Fibroblast of lung (primary cell): ENCODE results near the gene LAT.

Experiments used
- CTCF ChIP-seq, 2 donors: IDR thresholded peaks in 1 of 2; conservative IDR thresholded peaks in 1 of 2; 1 replicate in 1 of 2; 2 replicates in 1 of 2; pipeline ENCODE4 v1.5.1; 2011 to 2012; ENCODE audit warnings: low read length in 2 of 2, control low read depth in 1 of 2, inconsistent platforms in 1 of 2, low read depth in 1 of 2, mild to moderate bottlenecking in 1 of 2
- EZH2 ChIP-seq: IDR thresholded peaks from 2 replicates; pipeline ENCODE4 v1.5.1; 2012; ENCODE audit warnings: low read length, control low read depth, mild to moderate bottlenecking; ENCODE audit errors: missing control alignments

DNA sequence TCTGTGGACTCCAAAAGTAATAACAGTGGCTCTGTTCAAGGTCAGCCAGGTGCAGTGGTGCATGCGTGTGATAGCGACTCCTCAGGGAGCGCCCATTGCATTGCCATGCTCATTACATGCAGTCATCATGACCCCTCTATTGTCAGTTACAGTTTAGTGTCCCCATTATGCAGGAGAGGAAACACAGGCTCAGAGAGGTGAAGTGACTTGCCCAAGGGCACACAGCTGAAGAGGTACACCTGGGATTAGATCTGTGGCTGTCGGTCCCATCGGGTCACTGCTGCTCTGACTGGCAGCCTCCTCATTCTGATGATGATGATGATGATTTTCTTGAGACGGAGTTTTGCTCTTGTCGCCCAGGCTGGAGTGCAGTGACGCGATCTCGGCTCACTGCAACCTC, 7.6 kb downstream of the LAT start:
- no peak for TF ChIP-seq CTCF (conservative IDR thresholded peaks at IDR 0.05 in 1 of 2, IDR thresholded peaks at IDR 0.05 in 1 of 2; ENCODE audit: low read depth in 1 of 2, low read length in 2 of 2)
- no peak for TF ChIP-seq EZH2
